ENCODE measurements around the gene IRF3. TPM values are rescaled to one million over a fixed set of nuclear protein-coding genes. Genes with fewer than 3 reads are reported as not detected.
A peak's percentile ranks its signal among the peaks of the same experiment; 100 is the strongest.

The IRF3 gene
- total and polyA plus RNA-seq, 7 donors = 10.3 to 26.5 (median 18.2) TPM

GRCh38 chr19:49688531-49689132 lies 23.0 kb upstream of the IRF3 start:
- 52 to 60% (median 58%) methylated on average over 12 of the region's 12 CpGs for WGBS, 3 donors
- H3K4me3 ChIP-seq = no peak overlapping the region
- ATAC-seq (peak in 3 of 4 donors; percentile 4 to 12 (median 5)), DNase-seq (no peak)
- peaks cover 0 to 13% (median 0%) of the 10 kb centered on the region in 3 donors for H3K27me3 ChIP-seq (ENCODE audit: insufficient read depth in 3 of 3, low read length in 2 of 3)
- H3K36me3 ChIP-seq (ENCODE audit: insufficient read depth in 1 of 2, low read depth in 1 of 2) = peaks cover 0 to 43% of the 10 kb centered on the region in 2 donors
- H3K4me1 ChIP-seq = peaks cover 13% of the 10 kb centered on the region
- no peak overlapping the region for H3K27ac ChIP-seq
- H3K9me3 ChIP-seq = no peaks in the 10 kb centered on the region
- intact Hi-C loops (cut with DNase I) = loop anchor here in 1 of 2 donors (10.0 kb wide), 1 partner anchor 116 kb away; no protein-coding TSS in a partner anchor
- no peak for TF ChIP-seq CTCF (IDR thresholded peaks at IDR 0.05)

DNA sequence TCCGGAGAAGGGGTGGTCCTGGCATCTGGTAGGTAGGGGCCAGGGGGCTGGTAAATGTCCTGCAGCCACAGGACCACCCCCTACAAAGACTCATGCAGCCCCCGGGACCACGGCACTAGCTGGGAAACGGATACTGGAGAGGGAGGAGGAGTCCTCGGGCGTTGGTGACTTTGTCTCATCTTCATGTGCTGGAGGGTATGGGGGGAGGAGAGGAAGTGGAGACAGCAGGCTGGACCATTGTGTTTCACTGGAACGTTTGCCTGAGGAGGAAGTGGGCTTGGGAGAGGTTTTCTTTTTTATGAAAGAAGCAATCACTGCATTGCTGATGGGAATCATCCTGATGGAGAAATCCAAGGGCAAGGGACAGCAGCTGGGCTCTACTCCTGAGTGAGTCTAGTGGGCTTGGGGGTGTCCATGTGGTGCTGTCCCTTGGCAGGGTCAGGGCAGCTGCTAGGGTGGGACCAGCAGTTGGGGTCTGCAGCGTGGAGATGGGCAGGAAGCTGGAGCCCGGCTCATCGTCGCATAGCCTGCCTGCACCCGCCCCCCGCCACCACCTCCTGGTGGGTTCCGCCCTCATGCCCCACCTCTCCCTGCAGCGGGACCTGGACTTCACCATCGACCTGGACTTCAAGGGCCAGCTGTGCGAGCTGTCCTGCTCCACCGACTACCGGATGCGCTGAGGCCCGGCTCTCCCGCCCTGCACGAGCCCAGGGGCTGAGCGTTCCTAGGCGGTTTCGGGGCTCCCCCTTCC lies 22.1 kb upstream of the IRF3 start:
- no peak overlapping the region for H3K27ac ChIP-seq
- ATAC-seq (no peak), DNase-seq (no peak)
- H3K9me3 ChIP-seq = no peaks in the 10 kb centered on the region
- intact Hi-C loops (cut with DNase I) = loop anchor here in 1 of 2 donors (10.0 kb wide), 1 partner anchor 117 kb away; no protein-coding TSS in a partner anchor
- 60 to 63% (median 62%) methylated on average over 24 to 26 of the region's 26 CpGs for WGBS, 3 donors
- TF ChIP-seq CTCF (IDR thresholded peaks at IDR 0.05) = no peak
- no peak overlapping the region for H3K4me3 ChIP-seq
- peaks cover 0 to 52% of the 10 kb centered on the region in 2 donors for H3K36me3 ChIP-seq (ENCODE audit: insufficient read depth in 1 of 2, low read depth in 1 of 2)
- peaks cover 13% of the 10 kb centered on the region for H3K4me1 ChIP-seq
- H3K27me3 ChIP-seq (ENCODE audit: insufficient read depth in 3 of 3, low read length in 2 of 3) = peaks cover 0 to 13% (median 0%) of the 10 kb centered on the region in 3 donors

DNA sequence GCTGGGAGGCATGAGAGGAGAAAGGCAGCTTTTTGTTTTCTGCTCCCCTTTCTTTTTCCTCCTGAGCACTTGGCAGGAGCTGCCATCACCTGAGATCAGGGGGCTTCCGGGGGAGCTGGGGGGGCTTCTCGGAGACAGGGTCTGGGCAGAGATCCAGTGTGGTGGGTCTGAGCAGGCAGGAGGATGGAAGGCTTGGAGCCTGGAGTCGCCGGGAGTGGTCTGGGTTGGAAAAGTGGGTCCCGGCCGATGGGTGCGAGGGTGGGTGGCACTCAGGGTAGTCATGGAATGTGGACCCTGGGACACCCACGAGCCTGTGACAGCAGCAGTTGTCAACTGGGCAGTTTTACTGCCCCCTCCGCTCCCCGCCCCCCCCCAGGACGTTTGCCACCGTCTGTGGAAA lies 21.5 kb upstream of the IRF3 start:
- no peak for ATAC-seq
- intact Hi-C loops (cut with DNase I) = loop anchor here in 1 of 2 donors (10.0 kb wide), 1 partner anchor 118 kb away; no protein-coding TSS in a partner anchor
- no peak overlapping the region for H3K27ac ChIP-seq
- WGBS, 3 donors = 48 to 53% (median 50%) methylated on average over 12 of the region's 12 CpGs
- no peak for TF ChIP-seq CTCF (IDR thresholded peaks at IDR 0.05)
- H3K4me1 ChIP-seq = peaks cover 13% of the 10 kb centered on the region
- peaks cover 3 to 58% of the 10 kb centered on the region in 2 donors for H3K36me3 ChIP-seq (ENCODE audit: insufficient read depth in 1 of 2, low read depth in 1 of 2)
- H3K9me3 ChIP-seq = no peaks in the 10 kb centered on the region
- peaks cover 0 to 13% (median 0%) of the 10 kb centered on the region in 3 donors for H3K27me3 ChIP-seq (ENCODE audit: insufficient read depth in 3 of 3, low read length in 2 of 3)
- H3K4me3 ChIP-seq = no peak overlapping the region
- no peak for DNase-seq

DNA sequence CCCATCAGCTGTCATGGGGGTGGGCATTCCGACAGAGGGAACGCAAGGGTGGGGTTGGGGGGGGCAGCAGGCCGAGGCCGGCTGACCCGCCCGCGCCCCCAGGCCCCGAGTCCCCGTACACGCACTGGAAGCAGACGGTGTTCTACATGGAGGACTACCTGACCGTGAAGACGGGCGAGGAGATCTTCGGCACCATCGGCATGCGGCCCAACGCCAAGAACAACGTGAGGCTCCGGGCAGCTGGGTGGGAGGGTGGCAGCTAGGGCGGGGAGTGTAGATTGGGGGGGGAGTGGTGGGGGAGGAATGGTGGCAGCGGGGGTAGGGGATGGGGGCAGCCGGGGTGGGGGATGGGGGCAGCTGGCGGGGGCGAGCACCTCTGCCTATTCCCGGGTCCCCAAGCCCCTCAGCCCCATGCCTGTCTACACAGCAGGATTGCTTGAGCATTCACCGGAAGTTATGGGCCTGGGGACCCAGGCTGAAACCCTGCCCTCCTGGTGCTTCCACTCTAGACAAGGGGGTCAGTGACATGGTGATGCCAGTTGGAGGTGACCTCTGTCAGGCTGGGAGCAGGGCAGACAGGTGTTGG lies 20.9 kb upstream of the IRF3 start:
- 70 to 78% (median 73%) methylated on average over 19 to 27 of the region's 27 CpGs for WGBS, 3 donors
- peaks cover 17% of the 10 kb centered on the region for H3K4me1 ChIP-seq

More for the DNA sequence above, 20.9 kb upstream of the IRF3 start:
- no peak overlapping the region for H3K4me3 ChIP-seq
- peaks cover 0 to 13% (median 0%) of the 10 kb centered on the region in 3 donors for H3K27me3 ChIP-seq (ENCODE audit: insufficient read depth in 3 of 3, low read length in 2 of 3)
- TF ChIP-seq CTCF (IDR thresholded peaks at IDR 0.05) = no peak
- H3K9me3 ChIP-seq = no peaks in the 10 kb centered on the region
- no peak for DNase-seq
- no peak for ATAC-seq
- H3K36me3 ChIP-seq (ENCODE audit: insufficient read depth in 1 of 2, low read depth in 1 of 2) = peaks cover 5 to 64% of the 10 kb centered on the region in 2 donors
- H3K27ac ChIP-seq = no peak overlapping the region
- intact Hi-C loops (cut with DNase I) = loop anchor here in 1 of 2 donors (10.0 kb wide), 1 partner anchor 118 kb away; no protein-coding TSS in a partner anchor
